GM21447 (cell line): ENCODE data around the gene SCN5A.

Experiments
- ATAC-seq: cut with Tn5 transposase; IDR thresholded peaks from one replicate; pipeline ENCODE4 v1.9.1; 2021; ENCODE audit not compliant: unreplicated experiment

The SCN5A gene

DNA sequence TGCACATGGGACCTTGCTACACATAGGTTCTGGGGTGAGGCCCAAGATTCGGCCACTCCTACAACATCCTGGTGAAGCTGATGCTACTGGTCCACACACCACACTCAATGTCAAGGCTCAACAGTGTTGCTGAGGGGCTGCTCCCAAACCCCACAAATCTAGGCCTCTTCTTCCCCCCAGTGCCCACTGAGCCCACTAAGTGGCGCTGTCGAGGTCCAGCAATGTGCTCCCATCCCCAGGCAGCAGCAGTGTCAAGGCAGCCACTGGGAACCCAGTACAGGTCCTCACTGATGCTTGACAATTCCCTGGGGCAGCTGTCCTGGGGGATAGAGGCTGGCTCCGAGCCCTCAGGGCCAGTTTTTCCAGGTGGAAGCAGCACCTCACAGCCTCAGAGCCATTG, 21.5 kb downstream of the SCN5A start:
- ATAC-seq = no peak

DNA sequence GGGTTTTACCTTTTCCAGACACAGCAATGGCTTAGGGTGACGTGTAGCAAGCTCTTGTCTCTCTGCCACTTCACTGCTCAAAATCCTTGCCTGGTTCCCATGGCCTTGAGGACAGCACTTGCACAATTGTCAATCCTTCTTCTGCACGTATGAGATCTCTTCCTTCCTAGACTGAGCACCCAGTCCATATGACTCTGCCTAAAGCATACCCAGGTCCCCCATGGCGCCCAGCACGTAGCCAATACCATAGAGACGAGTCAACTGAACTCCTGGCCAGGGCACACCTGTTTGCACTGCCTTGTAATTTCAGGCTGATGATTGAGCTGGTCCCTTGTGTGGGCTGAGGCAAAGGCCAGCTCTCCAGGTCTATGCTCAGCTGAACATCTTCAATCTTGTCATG, 23.3 kb downstream of the SCN5A start:
- ATAC-seq = no peak

- ATAC-seq = no peak
Observed at GRCh38 chr3:38623539-38623938, 25.9 kb downstream of the SCN5A start.

GRCh38 chr3:38622336-38622735, 27.2 kb downstream of the SCN5A start:
- ATAC-seq = no peak

DNA sequence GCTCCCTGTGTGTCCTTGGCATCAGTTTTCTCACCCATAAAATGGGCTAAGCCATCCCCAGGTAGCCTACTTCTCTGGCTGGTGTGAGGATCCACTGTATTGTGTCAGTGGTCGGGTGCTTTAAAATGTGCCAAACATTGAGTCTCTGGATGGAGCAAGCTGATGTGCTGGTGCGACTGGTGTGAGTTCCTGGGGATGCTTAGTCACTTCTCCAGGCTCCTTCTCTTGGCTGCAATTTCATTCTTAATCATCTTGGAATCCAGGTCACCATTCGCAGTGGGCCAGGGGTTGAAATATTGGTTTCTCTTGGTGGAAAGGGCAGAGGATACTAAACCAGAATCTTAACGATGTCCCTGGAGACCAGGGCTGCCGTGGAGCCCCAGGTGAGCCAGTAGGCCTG, 29.3 kb downstream of the SCN5A start:
- ATAC-seq = no peak

DNA sequence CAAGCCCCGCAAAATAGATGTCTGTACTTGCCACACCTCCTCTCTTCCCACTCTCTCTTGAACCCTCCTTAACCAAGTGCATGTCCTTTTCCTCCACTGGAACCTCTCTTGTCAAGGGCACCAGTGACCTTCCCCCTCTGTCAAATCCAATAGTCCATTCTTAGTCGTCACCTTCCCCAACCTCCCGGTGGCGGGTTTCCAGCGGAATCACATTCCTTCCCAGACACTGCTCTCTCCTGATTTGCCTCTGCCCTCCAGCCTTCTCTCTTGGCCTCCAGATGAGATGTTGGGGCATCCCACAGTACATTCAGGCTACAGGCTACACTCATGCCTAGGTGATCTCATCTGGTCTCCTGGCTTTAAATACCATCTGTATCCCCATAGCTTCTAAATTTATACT, 31.1 kb downstream of the SCN5A start:
- no peak for ATAC-seq

DNA sequence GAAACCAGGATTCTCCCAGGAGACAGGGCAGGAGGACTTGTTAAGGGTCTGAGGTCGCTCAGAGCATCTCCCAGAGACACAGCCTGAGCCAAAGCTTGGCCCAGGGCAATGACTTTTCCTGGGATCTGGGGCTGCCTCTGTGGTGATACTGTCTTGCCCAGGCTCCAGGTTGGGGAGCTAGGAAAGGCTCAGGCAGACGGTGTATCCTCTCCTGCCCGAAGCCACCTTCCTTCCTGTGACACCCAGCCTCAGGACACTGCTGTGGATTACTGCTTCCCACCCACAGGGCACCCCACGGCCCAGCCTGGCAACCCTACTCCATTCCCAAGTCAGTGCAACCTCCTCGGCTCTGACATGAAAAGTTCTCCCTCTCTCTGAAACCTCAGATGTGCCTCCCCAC, 31.9 kb downstream of the SCN5A start:
- no peak for ATAC-seq

DNA sequence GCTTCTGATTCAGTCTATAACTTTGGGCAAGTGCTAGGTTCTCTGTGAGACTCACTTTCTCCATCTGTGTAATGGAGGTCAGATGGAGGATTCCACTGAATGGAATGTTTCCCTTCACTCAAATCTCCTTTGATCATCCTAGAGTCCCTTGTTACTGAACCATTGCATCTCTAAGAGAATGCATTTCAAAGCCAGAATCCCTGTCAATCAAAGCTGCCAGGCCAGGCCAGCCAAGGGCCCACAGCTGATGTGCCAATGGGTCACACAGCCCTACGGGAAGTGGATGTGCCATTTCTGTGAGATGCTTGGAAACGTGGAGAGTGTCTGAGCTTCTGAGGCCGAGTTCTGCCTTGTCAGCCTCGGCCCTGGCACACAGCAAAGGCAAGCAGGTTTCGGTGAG, 32.4 kb downstream of the SCN5A start:
- ATAC-seq = no peak

- ATAC-seq = no peak
Observed at GRCh38 chr3:38616658-38617057, 32.8 kb downstream of the SCN5A start.

- ATAC-seq = no peak
Observed at GRCh38 chr3:38616111-38616510, 33.4 kb downstream of the SCN5A start.

- ATAC-seq = no peak
Observed at GRCh38 chr3:38614651-38615352, 34.7 kb downstream of the SCN5A start.

GRCh38 chr3:38614091-38614490, 35.4 kb downstream of the SCN5A start:
- ATAC-seq = no peak

- no peak for ATAC-seq
Observed at GRCh38 chr3:38613426-38613825, 36.1 kb downstream of the SCN5A start.

DNA sequence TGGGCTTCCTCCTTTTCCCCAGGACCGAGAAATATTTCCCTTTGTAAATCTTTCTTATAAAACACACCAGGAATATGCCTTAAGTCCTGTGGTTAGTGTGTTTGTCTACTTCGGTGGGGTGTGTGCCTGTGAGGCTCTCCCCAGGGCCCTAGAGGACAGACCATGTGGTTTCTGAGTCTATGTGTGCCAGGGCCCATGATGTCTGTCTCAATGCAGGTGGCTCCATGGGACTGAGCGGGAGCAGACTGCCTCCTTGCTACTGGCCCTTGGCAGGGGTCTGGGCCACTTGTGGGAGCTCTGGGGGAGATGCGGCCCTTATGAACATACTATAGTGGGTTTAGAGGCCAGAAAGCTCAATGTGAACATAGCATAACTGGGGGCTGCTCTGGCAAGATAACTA, 37.6 kb downstream of the SCN5A start:
- no peak for ATAC-seq

- no peak for ATAC-seq
Observed at GRCh38 chr3:38610934-38611333, 38.6 kb downstream of the SCN5A start.

DNA sequence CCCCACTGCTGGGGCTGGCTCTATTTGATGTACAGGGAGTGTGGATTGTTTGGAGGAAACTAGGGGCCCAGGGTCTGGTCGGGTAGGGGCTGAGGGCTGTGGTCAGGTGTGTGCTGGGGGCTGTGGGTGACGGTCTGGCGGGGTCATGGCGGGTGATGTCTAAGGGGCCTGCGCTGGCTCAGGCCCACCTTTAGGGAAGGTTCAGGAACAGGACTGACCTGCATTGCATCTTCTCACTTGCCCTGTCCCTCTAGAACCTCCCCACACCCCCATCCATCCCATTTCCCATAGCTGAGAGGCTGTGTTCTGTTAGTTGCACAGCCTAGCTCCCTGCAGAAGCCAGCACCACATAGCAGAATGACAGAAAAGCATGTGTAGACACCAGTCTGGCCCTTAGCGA, 39.1 kb downstream of the SCN5A start:
- ATAC-seq = no peak

- no peak for ATAC-seq
Observed at GRCh38 chr3:38609386-38610111, 39.9 kb downstream of the SCN5A start.

DNA sequence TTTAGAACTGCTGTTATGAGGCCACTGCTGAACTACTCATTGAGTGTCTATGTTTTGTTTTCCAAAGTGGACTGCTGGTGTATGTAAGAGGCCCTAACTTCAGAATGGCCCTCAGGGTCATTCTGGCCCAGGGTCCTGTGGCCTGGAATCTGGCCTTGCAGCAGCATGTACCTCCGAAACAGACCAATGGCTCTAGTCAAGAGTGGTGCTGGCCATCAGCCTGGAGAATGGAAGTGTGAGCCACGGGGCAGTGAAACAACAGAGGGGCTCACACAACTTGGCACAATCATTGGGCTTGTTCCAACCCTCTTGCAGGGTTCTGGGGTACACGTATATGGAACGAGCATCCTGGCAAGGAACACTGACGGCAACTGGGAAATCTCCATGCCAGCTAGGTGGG, 40.5 kb downstream of the SCN5A start:
- ATAC-seq = no peak

DNA sequence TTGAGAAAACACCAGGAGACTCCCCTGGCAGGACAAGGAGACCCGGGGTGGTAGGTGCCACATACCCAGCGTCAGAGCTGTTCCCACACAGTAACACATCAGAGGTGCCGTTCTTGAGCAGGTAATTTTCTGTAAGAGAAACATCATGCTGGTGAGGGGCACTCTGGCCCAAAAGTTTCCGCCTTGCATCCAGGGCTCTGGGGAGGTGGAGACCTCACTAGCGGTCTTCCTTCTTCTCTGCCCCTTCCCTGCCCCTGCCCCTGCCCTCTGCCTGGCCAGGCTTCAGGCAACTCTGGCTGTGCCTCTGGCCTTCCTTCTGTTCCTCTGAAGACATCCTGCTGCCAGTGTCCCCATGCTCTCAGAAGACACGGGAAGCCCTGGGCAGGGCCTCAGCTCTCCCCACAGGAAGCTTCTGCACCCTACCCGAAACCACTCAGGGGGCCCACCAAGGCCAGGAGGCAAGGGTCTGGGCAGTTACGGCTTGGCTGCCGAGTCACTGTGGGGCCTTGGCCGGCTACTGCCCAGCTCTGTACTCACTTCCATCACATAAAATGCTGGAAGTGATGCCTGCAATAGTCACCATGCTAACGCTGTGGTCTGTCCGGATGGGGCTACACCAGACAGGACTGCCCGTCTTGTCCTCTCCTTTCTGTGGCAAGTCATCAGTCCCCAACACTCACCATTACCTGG, 41.3 kb downstream of the SCN5A start:
- no peak for ATAC-seq

- no peak for ATAC-seq
Observed at GRCh38 chr3:38606561-38606960, 42.9 kb downstream of the SCN5A start.

- ATAC-seq = no peak
Observed at GRCh38 chr3:38605981-38606380, 43.5 kb downstream of the SCN5A start.

DNA sequence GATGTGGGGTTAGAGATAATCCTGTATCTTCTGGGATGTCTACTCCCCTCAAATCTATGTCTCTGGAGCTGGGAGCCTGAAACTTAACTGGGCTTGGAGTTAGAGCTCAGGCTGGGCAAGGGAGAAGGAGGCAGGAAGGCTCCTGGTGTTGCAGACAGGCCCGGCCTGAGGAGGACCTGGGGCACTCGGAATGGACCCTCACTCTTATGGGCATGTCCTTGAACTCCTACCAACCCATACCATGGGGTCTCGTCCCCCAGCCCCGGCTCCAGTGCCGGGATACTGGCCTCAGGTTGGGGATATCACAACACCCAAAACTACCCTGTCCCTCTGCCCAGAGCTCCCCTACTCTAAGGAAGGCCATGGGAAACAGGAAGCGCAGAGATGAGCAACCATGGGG, 45.2 kb downstream of the SCN5A start:
- no peak for ATAC-seq
